HG02610 (cell line): ENCODE measurements around the gene EVPL.
A peak's percentile ranks its signal among the peaks of the same experiment; 100 is the strongest.
"Not testable (repeated sequence)": the region's sequence is repeated elsewhere in the genome, so short reads cannot be mapped to it uniquely, and the experiment has no call there.

ENCODE experiments used
- ATAC-seq: cut with Tn5 transposase; IDR thresholded peaks from one replicate; pipeline ENCODE4 v1.9.1; 2021; ENCODE audit warnings: mild to moderate bottlenecking, moderate library complexity; ENCODE audit not compliant: unreplicated experiment

EVPL gene

GRCh38 chr17:76000755-76001521 lies 26.2 kb downstream of the EVPL start, which contains the start of gene CDK3:
TSS of gene CDK3 (plus strand) at chr17:76000855. CDS start at chr17:76001426, 571 bp downstream.
- ATAC-seq: no peak

- ATAC-seq: no peak
These were observed 26.9 kb downstream of the EVPL start for GRCh38 chr17:76000016-76000754.

GRCh38 chr17:75998327-75998795 lies 28.7 kb downstream of the EVPL start:
- no peak for ATAC-seq

- ATAC-seq: peak; percentile 54
These were observed 30.2 kb downstream of the EVPL start for GRCh38 chr17:75996665-75997590.

- no peak for ATAC-seq
These were observed 31.7 kb downstream of the EVPL start for GRCh38 chr17:75995385-75995925.

- ATAC-seq: no peak
These were observed 32.2 kb downstream of the EVPL start for GRCh38 chr17:75994802-75995370.

- ATAC-seq: no peak
These were observed 35.7 kb downstream of the EVPL start for GRCh38 chr17:75991396-75991795.

GRCh38 chr17:75987041-75987440 lies 40.1 kb downstream of the EVPL start:
- no peak for ATAC-seq

GRCh38 chr17:75985986-75986385 lies 41.1 kb downstream of the EVPL start:
- ATAC-seq: no peak

- ATAC-seq: no peak
These were observed 43.5 kb downstream of the EVPL start for GRCh38 chr17:75983501-75984181.

- no peak for ATAC-seq
These were observed 46.0 kb downstream of the EVPL start for GRCh38 chr17:75981019-75981615.

GRCh38 chr17:75980188-75981018 lies 46.7 kb downstream of the EVPL start:
- no peak for ATAC-seq

- peak; percentile 5 for ATAC-seq
These were observed 47.4 kb downstream of the EVPL start for GRCh38 chr17:75979705-75980187.

- ATAC-seq: peak; percentile 90
These were observed 48.0 kb downstream of the EVPL start, which contains the start of the genes ACOX1 and TEN1 for GRCh38 chr17:75978938-75979704. TSS of gene ACOX1 (minus strand) at chr17:75979166. CDS start at chr17:75979073, 93 bp downstream. TSS of gene TEN1 (plus strand) at chr17:75979240. CDS start at chr17:75986193, 6,953 bp downstream.

- no peak for ATAC-seq
These were observed 50.8 kb downstream of the EVPL start for GRCh38 chr17:75976175-75976848.

GRCh38 chr17:75975757-75976174 lies 51.3 kb downstream of the EVPL start:
- no peak for ATAC-seq

- not testable (repeated sequence) for ATAC-seq
These were observed 51.9 kb downstream of the EVPL start for GRCh38 chr17:75975187-75975586.
